HepG2 (cell line): ENCODE measurements around the gene GRIN2D. TPM values are rescaled to one million over a fixed set of nuclear protein-coding genes. Genes with fewer than 3 reads are reported as not detected.

Experiments used
- ADNP ChIP-seq: sonication (generic); formaldehyde crosslinking; IDR thresholded peaks from 2 replicates; pipeline ENCODE4 v1.4.0; 2020; ENCODE audit warnings: missing genetic modification reagents
- ATF7-NPFF ChIP-seq: sonication (generic); formaldehyde crosslinking; IDR thresholded peaks from 2 replicates; pipeline ENCODE4 v1.8.1; 2023; ENCODE audit warnings: mild to moderate bottlenecking, low read depth, missing genetic modification reagents, moderate library complexity
- CREB1 ChIP-seq, 2 experiments: fragments of 450-650 bp in 1 of 2; IDR thresholded peaks; 2 replicates each; pipeline ENCODE4 v1.6.1; 2016 to 2017; ENCODE audit warnings: control low read depth in 1 of 2, mild to moderate bottlenecking in 1 of 2, missing compliant biosample characterization in 1 of 2, missing genetic modification characterization in 1 of 2
- EHMT2 ChIP-seq: fragments of 200-600 bp; sonication (generic); IDR thresholded peaks from 2 replicates; pipeline ENCODE4 v1.7.0; 2017; ENCODE audit warnings: antibody characterized with exemption, low read depth, low read length, borderline replicate concordance
- ELF3 ChIP-seq: IDR thresholded peaks from 2 replicates; pipeline ENCODE4 v1.6.1; 2016; ENCODE audit warnings: missing genetic modification reagents, missing compliant biosample characterization
- FOXJ3 ChIP-seq: sonication (generic); formaldehyde crosslinking; IDR thresholded peaks from 2 replicates; pipeline ENCODE4 v1.4.0; 2020; ENCODE audit warnings: missing genetic modification reagents, mild to moderate bottlenecking, borderline replicate concordance
- GABPB1 ChIP-seq: IDR thresholded peaks from 2 replicates; pipeline ENCODE4 v1.6.1; 2016; ENCODE audit warnings: mild to moderate bottlenecking, missing genetic modification reagents, moderate library complexity, missing compliant biosample characterization
- GATAD2A ChIP-seq: IDR thresholded peaks from 2 replicates; pipeline ENCODE4 v1.6.1; 2016
- HOMEZ ChIP-seq: IDR thresholded peaks from 2 replicates; pipeline ENCODE4 v1.6.1; 2016; ENCODE audit warnings: low read depth
- IRX3 ChIP-seq: sonication (generic); formaldehyde crosslinking; IDR thresholded peaks from 2 replicates; pipeline ENCODE4 v1.8.1; 2023; ENCODE audit warnings: mild to moderate bottlenecking, low read depth, missing genetic modification reagents, borderline replicate concordance
- KAT2B ChIP-seq: fragments of 150-350 bp; IDR thresholded peaks from 2 replicates; pipeline ENCODE4 v1.6.1; 2014; ENCODE audit warnings: low read depth, low read length, borderline replicate concordance
- KDM5B ChIP-seq: sonication (generic); formaldehyde crosslinking; IDR thresholded peaks from 2 replicates; pipeline ENCODE4 v1.4.0; 2020; ENCODE audit warnings: missing genetic modification reagents, mild to moderate bottlenecking, borderline replicate concordance
- MIER2 ChIP-seq: IDR thresholded peaks from 2 replicates; pipeline ENCODE4 v1.6.1; 2016; ENCODE audit warnings: missing biosample characterization, missing genetic modification reagents
- MYC ChIP-seq: sonication (generic); formaldehyde crosslinking; IDR thresholded peaks from 2 replicates; pipeline ENCODE4 v1.9.0; 2021; ENCODE audit warnings: missing genetic modification reagents, borderline replicate concordance
- NFIB ChIP-seq: sonication (generic); formaldehyde crosslinking; IDR thresholded peaks from 2 replicates; pipeline ENCODE4 v1.9.0; 2021; ENCODE audit warnings: missing genetic modification reagents, mild to moderate bottlenecking, borderline replicate concordance
- PATZ1 ChIP-seq: sonication (generic); formaldehyde crosslinking; IDR thresholded peaks from 2 replicates; pipeline ENCODE4 v1.4.0; 2020; ENCODE audit warnings: missing genetic modification reagents
- RFX5 ChIP-seq: IDR thresholded peaks from 2 replicates; pipeline ENCODE4 v1.6.1; 2011; ENCODE audit warnings: low read depth, low read length, improper control_type of control experiment
- SP4 ChIP-seq: sonication (generic); formaldehyde crosslinking; IDR thresholded peaks from 2 replicates; pipeline ENCODE4 v1.8.1; 2023; ENCODE audit warnings: mild to moderate bottlenecking, missing genetic modification reagents
- SRY ChIP-seq: sonication (generic); formaldehyde crosslinking; IDR thresholded peaks from 2 replicates; pipeline ENCODE4 v1.8.0; 2022; ENCODE audit warnings: mild to moderate bottlenecking, missing genetic modification reagents
- SUZ12 ChIP-seq: fragments of 150-350 bp; IDR thresholded peaks from 2 replicates; pipeline ENCODE4 v1.6.1; 2014; ENCODE audit warnings: low read depth, low read length
- THAP7 ChIP-seq: sonication (generic); formaldehyde crosslinking; IDR thresholded peaks from 2 replicates; pipeline ENCODE4 v1.8.1; 2023; ENCODE audit warnings: mild to moderate bottlenecking, missing genetic modification reagents
- ZFY ChIP-seq: sonication (generic); formaldehyde crosslinking; IDR thresholded peaks from 2 replicates; pipeline ENCODE4 v1.4.0; 2020; ENCODE audit warnings: missing genetic modification reagents
- ZGPAT ChIP-seq: IDR thresholded peaks from 2 replicates; pipeline ENCODE4 v1.6.1; 2016; ENCODE audit warnings: mild to moderate bottlenecking
- ZNF446 ChIP-seq: sonication (generic); formaldehyde crosslinking; IDR thresholded peaks from 2 replicates; pipeline ENCODE4 v1.5.0; 2020; ENCODE audit warnings: mild to moderate bottlenecking, missing genetic modification reagents
- ZNF510 ChIP-seq: sonication (generic); formaldehyde crosslinking; IDR thresholded peaks from 2 replicates; pipeline ENCODE4 v1.4.0; 2020; ENCODE audit warnings: low read depth, mild to moderate bottlenecking, missing genetic modification reagents
- polyA plus RNA-seq, 8 experiments: library from polyadenylated mRNA; depleted of rRNA in 3 of 8; stranded (reverse) in 7 of 8; unstranded in 1 of 8; fragments of >200 nt; fragmentation: Illumina TruSeq in 4 of 8; extraction: Trizol in 4 of 8; gene quantifications; 2 replicates each; pipeline versions ENCODE4 v1.2.1 to v1.2.3, GENCODE V29; 2011 to 2016; ENCODE audit warnings: low read depth in 4 of 8, missing spikeins in 1 of 8, mixed read lengths in 1 of 8; ENCODE audit not compliant: insufficient read depth in 1 of 8
- total RNA-seq, 5 experiments: library from RNA; depleted of rRNA; stranded (reverse); fragments of >200 nt; fragmentation: Illumina TruSeq; extraction: Trizol; gene quantifications; 2 replicates each; pipeline ENCODE4 v1.2.3, GENCODE V29; 2016; ENCODE audit warnings: low read depth in 1 of 5

The GRIN2D gene
- total and polyA plus RNA-seq, 2 of the 13 experiments (the other 11 are each of a cell fraction or from before 2014, with no cell fraction given), result 0.02 to 0.13 TPM

GRCh38 chr19:48419158-48419920 lies 25.9 kb downstream of the GRIN2D start (continued):
- TF ChIP-seq SUZ12 (peak; percentile 87), SP4 (CRISPR knock-in tag) (0 out of 2 replicates have a peak, but pooled peaks have one; percentile 54), THAP7 (CRISPR knock-in tag) (no peak), ADNP (CRISPR knock-in tag) (no peak), MYC (CRISPR knock-in tag) (no peak), GATAD2A (CRISPR knock-in tag) (no peak), KDM5B (CRISPR knock-in tag) (0 out of 2 replicates have a peak, but pooled peaks have one; percentile 30), ZNF446 (CRISPR knock-in tag) (no peak), PATZ1 (CRISPR knock-in tag) (peak; percentile 56; the same call in 1 of the 2 replicates), KAT2B (no peak), HOMEZ (CRISPR knock-in tag) (no peak), ZGPAT (no peak), ZNF510 (CRISPR knock-in tag) (no peak), EHMT2 (no peak), MIER2 (CRISPR knock-in tag) (no peak), ATF7-NPFF (CRISPR knock-in tag) (no peak), FOXJ3 (no peak), ELF3 (CRISPR knock-in tag) (0 out of 2 replicates have a peak, but pooled peaks have one; percentile 34), NFIB (CRISPR knock-in tag) (no peak), CREB1 (IDR thresholded peaks at IDR 0.05) (no peak), CREB1 (CRISPR knock-in tag; IDR thresholded peaks at IDR 0.05) (no peak), ZFY (no peak; the same call in 1 of the 2 replicates), SRY (CRISPR knock-in tag) (no peak), IRX3 (CRISPR knock-in tag) (no peak), RFX5 (no peak), GABPB1 (peak; percentile 71)
